NCI-H1694 (cell line): ENCODE measurements around the gene NMNAT3.

Source experiments
- DNase-seq: peaks from one replicate; lab custom pipeline; 2025; lab: John Stamatoyannopoulos, UW

The NMNAT3 gene

GRCh38 chr3:139674571-139675260 lies 3.1 kb downstream of the NMNAT3 start:
- no peak for DNase-seq

GRCh38 chr3:139672884-139673283 lies 4.9 kb downstream of the NMNAT3 start:
- no peak for DNase-seq

GRCh38 chr3:139671863-139672646 lies 5.7 kb downstream of the NMNAT3 start:
- DNase-seq = no peak

GRCh38 chr3:139671107-139671506 lies 6.7 kb downstream of the NMNAT3 start:
- DNase-seq = no peak

GRCh38 chr3:139670196-139670595 lies 7.6 kb downstream of the NMNAT3 start:
- no peak for DNase-seq

GRCh38 chr3:139668332-139668731 lies 9.4 kb downstream of the NMNAT3 start:
- DNase-seq = no peak

GRCh38 chr3:139664958-139665357 lies 12.8 kb downstream of the NMNAT3 start:
- DNase-seq = no peak

GRCh38 chr3:139660269-139660668 lies 17.5 kb downstream of the NMNAT3 start:
- DNase-seq = no peak

GRCh38 chr3:139659511-139659910 lies 18.3 kb downstream of the NMNAT3 start:
- no peak for DNase-seq

GRCh38 chr3:139657936-139658335 lies 19.8 kb downstream of the NMNAT3 start:
- no peak for DNase-seq

- no peak for DNase-seq
Measured at GRCh38 chr3:139657434-139657833, 20.3 kb downstream of the NMNAT3 start.

GRCh38 chr3:139655909-139656595 lies 21.7 kb downstream of the NMNAT3 start:
- DNase-seq = no peak

- DNase-seq = no peak
Measured at GRCh38 chr3:139654637-139655365, 23.0 kb downstream of the NMNAT3 start.

GRCh38 chr3:139653582-139653981 lies 24.2 kb downstream of the NMNAT3 start:
- DNase-seq = no peak

- DNase-seq = no peak
Measured at GRCh38 chr3:139652561-139652960, 25.2 kb downstream of the NMNAT3 start.

- no peak for DNase-seq
Measured at GRCh38 chr3:139647866-139648435, 29.8 kb downstream of the NMNAT3 start.

GRCh38 chr3:139646512-139646911 lies 31.3 kb downstream of the NMNAT3 start:
- DNase-seq = no peak

- DNase-seq = no peak
Measured at GRCh38 chr3:139642996-139643395, 34.8 kb downstream of the NMNAT3 start.

GRCh38 chr3:139640456-139640855 lies 37.3 kb downstream of the NMNAT3 start:
- no peak for DNase-seq

GRCh38 chr3:139639662-139640061 lies 38.1 kb downstream of the NMNAT3 start:
- DNase-seq = no peak

GRCh38 chr3:139638518-139638917 lies 39.3 kb downstream of the NMNAT3 start:
- no peak for DNase-seq

GRCh38 chr3:139636511-139636910 lies 41.3 kb downstream of the NMNAT3 start:
- no peak for DNase-seq
